WERI-Rb-1 (cell line): Measurements from ENCODE around the gene OXSR1.

ENCODE experiments used
- DNase-seq: peaks from one replicate; pipeline ENCODE4 v3.0.0-alpha.2; 2020
- H3K27ac ChIP-seq: fragments of 250-450 bp; sonication (Bioruptor Pico); 2 replicates; pipeline ENCODE4 v1.5.1; 2020; ENCODE audit warnings: mild to moderate bottlenecking, moderate library complexity
- H3K27me3 ChIP-seq: fragments of 250-450 bp; sonication (Bioruptor Pico); 2 replicates; pipeline ENCODE4 v1.5.1; 2021; ENCODE audit warnings: mild to moderate bottlenecking, low read depth, moderate library complexity; ENCODE audit not compliant: insufficient read depth, severe bottlenecking
- H3K36me3 ChIP-seq: fragments of 250-450 bp; sonication (Bioruptor Pico); 2 replicates; pipeline ENCODE4 v1.5.1; 2020; ENCODE audit warnings: mild to moderate bottlenecking, moderate library complexity
- H3K4me3 ChIP-seq: 2 replicates; pipeline ENCODE4 v1.5.1; 2011; ENCODE audit warnings: low read depth, mild to moderate bottlenecking, control low read depth, low read length
- H3K9me3 ChIP-seq: fragments of 250-450 bp; sonication (Bioruptor Pico); 2 replicates; pipeline ENCODE4 v1.5.1; 2021; ENCODE audit warnings: mild to moderate bottlenecking, moderate library complexity; ENCODE audit not compliant: severe bottlenecking
- CTCF ChIP-seq: IDR thresholded peaks from 2 replicates; pipeline ENCODE4 v1.5.1; 2011; ENCODE audit warnings: low read depth, mild to moderate bottlenecking, control low read depth, inconsistent platforms, low read length

OXSR1 gene

GRCh38 chr3:38141952-38142273 lies 23.4 kb upstream of the OXSR1 start:
- Histone ChIP-seq H3K9me3 (no peaks in the 10 kb centered on the region), H3K27me3 (peaks cover 2% of the 10 kb centered on the region), H3K4me3 (no peak overlapping the region), H3K36me3 (no peaks in the 10 kb centered on the region), H3K27ac (no peak overlapping the region)
- TF ChIP-seq CTCF, result no peak
- DNase-seq, result no peak

GRCh38 chr3:38142959-38143358 lies 22.4 kb upstream of the OXSR1 start:
- Histone ChIP-seq H3K27ac (no peak overlapping the region), H3K36me3 (no peaks in the 10 kb centered on the region), H3K4me3 (no peak overlapping the region), H3K9me3 (no peaks in the 10 kb centered on the region), H3K27me3 (peaks cover 2% of the 10 kb centered on the region)
- no peak for DNase-seq
- no peak for TF ChIP-seq CTCF

- no peaks in the 10 kb centered on the region for H3K36me3 ChIP-seq
- no peak overlapping the region for H3K4me3 ChIP-seq
- no peak overlapping the region for H3K27ac ChIP-seq
- peaks cover 2% of the 10 kb centered on the region for H3K27me3 ChIP-seq
- TF ChIP-seq CTCF, result no peak
- H3K9me3 ChIP-seq, result no peaks in the 10 kb centered on the region
- DNase-seq, result no peak
Observed at GRCh38 chr3:38143511-38143910, 21.8 kb upstream of the OXSR1 start.

GRCh38 chr3:38146504-38146903 lies 18.8 kb upstream of the OXSR1 start:
- Histone ChIP-seq H3K27me3 (peaks cover 2% of the 10 kb centered on the region), H3K4me3 (no peak overlapping the region), H3K27ac (no peak overlapping the region), H3K36me3 (no peaks in the 10 kb centered on the region), H3K9me3 (no peaks in the 10 kb centered on the region)
- DNase-seq, result no peak
- no peak for TF ChIP-seq CTCF

GRCh38 chr3:38147421-38147820 lies 17.9 kb upstream of the OXSR1 start:
- Histone ChIP-seq H3K27ac (no peak overlapping the region), H3K4me3 (no peak overlapping the region), H3K27me3 (peaks cover 2% of the 10 kb centered on the region), H3K9me3 (no peaks in the 10 kb centered on the region), H3K36me3 (no peaks in the 10 kb centered on the region)
- no peak for DNase-seq
- TF ChIP-seq CTCF, result no peak

GRCh38 chr3:38148311-38148882 lies 16.9 kb upstream of the OXSR1 start:
- Histone ChIP-seq H3K27me3 (no peaks in the 10 kb centered on the region), H3K9me3 (no peaks in the 10 kb centered on the region), H3K36me3 (no peaks in the 10 kb centered on the region), H3K27ac (no peak overlapping the region), H3K4me3 (no peak overlapping the region)
- DNase-seq, result no peak
- no peak for TF ChIP-seq CTCF
